Right forelimb (tissue), 1 donor: ENCODE measurements around the gene SLCO4A1.

Experiments used
- DNase-seq: peaks from one replicate; pipeline ENCODE4 v3.0.0-alpha.2; 2018

SLCO4A1 gene

DNA sequence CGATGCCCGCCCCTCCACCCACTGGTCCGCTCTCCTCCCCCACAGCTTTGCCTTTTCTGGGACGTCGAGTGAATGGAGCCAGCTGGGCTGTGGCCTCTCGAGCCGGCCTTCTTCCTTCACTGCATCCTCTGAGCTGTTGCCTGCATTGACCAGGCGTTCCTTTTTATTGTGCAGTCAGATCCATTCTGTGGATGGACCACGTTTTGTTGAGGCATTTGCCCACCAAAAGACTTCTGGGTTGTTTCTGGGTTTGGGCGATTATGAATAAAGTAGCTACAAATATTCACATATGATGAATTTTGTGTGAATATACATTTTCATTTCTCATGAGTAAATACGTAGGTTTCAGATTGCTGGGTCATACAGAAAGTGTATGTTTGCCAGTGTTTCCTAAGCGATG lies 76.2 kb downstream of the SLCO4A1 start:
- DNase-seq, result no peak

DNA sequence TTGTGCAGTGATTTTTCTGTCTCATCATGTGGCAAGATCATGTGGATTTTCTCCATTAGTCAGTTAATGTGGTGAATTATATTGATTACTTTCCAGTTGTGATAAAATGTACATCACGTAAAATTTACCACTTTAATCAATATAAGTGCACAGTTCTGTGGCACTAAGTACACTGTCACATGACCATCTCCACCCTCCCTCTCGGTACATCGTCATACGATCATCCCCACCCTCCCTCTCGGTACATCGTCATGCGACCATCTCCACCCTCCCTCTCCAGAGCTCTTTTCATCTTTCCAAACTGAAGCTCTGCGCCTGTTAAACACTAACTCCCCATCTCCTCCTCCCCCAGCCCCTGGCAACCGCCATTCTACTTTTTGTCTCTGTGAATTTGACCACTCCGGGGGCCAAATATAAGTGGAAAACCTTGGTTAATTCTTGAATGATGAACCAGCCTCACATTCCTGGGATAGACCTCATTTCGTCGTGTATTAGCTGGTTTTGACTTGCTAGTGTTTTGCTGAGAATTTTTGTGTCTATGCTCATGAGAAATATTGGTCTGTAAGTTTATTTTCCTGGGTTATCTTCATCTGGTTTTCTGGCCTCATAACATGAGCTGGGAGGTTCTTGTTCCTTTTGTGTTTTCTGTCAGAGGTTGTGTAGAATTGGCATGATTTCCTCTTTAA lies 77.1 kb downstream of the SLCO4A1 start:
- DNase-seq, result no peak
